Measurements from ENCODE around the gene FKBP6.
"Not testable (repeated sequence)": the region's sequence is repeated elsewhere in the genome, so short reads cannot be mapped to it uniquely, and the experiment has no call there.

Gene FKBP6

GRCh38 chr7:73397521-73398281 lies 69.7 kb downstream of the FKBP6 start:
- DNase-seq, result no peak

GRCh38 chr7:73399185-73400050 lies 71.5 kb downstream of the FKBP6 start:
- peak; percentile 69 to 73 for DNase-seq

GRCh38 chr7:73404860-73405259 lies 76.9 kb downstream of the FKBP6 start:
- DNase-seq, result not testable (repeated sequence)

Measured in stimulated activated CD4-positive, alpha-beta T cell treated with anti-CD3 and anti-CD28 coated beads, Interleukin-4, amount 100 ng/mL, for 4 hours (primary cell).